ENCODE measurements around the gene NFATC4. TPM values are rescaled to one million over a fixed set of nuclear protein-coding genes. Genes with fewer than 3 reads are reported as not detected.

The NFATC4 gene
- total RNA-seq, 1 experiment from 2014 or later = 7.6 TPM

DNA sequence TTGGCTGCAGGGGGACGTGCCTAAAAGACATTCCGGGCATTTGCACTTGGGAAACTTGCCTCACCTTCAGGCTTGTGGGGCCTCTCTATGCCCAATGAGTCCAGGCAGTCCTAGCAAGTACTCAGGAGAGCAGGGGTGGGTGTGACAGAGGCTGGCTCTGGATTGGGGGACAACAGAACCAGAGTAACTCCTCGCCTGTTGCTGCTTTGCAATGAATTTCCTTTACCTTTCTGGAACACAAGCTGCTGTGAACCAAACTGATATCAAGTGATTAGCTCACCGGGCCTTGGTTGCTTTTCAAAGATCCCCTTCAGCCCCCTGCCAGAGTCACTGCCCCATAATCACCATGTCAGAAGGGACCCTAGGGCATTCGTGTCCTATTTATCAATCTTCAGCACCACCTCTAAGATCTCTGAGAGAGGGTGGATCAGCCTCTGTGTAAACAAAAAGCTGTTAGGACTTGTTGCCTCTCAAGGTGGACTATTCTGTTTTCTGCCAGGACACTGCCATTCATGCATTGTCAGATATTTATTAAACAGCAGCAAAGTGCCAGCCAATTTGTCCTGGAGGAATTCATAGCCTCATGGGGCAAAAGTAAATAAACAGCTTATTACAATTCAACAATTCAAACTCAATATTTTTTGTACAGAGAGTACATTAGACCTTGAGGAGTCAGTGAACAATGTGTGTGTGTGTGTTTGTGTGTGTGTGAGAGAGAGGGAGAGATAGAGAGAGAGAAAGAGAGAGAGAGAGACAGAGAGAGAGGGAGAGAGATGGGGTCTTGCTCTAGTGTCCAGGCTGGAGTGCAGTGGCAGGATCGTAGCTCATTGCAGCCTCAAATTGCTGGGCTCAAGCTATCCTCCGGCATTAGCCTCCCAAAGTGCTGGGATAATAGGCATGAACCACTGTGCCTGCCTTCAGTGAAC, 11.3 kb downstream of the NFATC4 start:
- no peaks in the 10 kb centered on the region for H4K20me1 ChIP-seq (ENCODE audit: insufficient read depth)
- H3K4me2 ChIP-seq (ENCODE audit: low read length) = no peak overlapping the region
- ATAC-seq (no peak), DNase-seq (ENCODE audit: low read depth, low spot score) (no peak)
- H3K27me3 ChIP-seq (ENCODE audit: insufficient read depth, low read length) = no peaks in the 10 kb centered on the region
- ChIA-PET POLR2A (no interaction called here), CTCF (interaction anchor here (2.4 kb wide), 1 partner anchor 13 kb away, joined by 7 read pairs; no protein-coding TSS in a partner anchor), RAD21 (ENCODE audit: low non-redundant PET in 1 of 2, low total read pairs in 2 of 2, uncharacterized antibody in 2 of 2, unreplicated experiment in 2 of 2) (no interaction called here)
- intact Hi-C loops (cut with micrococcal nuclease) = no loop called here
- no peak overlapping the region for H2AFZ ChIP-seq (ENCODE audit: low read depth, low read length, poor library complexity, severe bottlenecking)
- H3K27ac ChIP-seq (ENCODE audit: low read depth, low read length) = no peak overlapping the region
- no TSS peak for BruUV-seq (replicated peaks)
- no peaks in the 10 kb centered on the region for H3K36me3 ChIP-seq (ENCODE audit: control insufficient read depth in 1 of 2, insufficient read depth in 2 of 2, low read length in 2 of 2)
- H3K4me3 ChIP-seq (replicated peaks in 1 of 2; ENCODE audit: low read depth in 1 of 2, low read length in 2 of 2) = no peak overlapping the region
- H3K79me2 ChIP-seq (ENCODE audit: insufficient read depth, low read length) = no peaks in the 10 kb centered on the region
- no peak overlapping the region for H3K9ac ChIP-seq (ENCODE audit: low read length)
- no peak for TF ChIP-seq ZFX (IDR thresholded peaks at IDR 0.05)
- TF ChIP-seq, protein P1, sequence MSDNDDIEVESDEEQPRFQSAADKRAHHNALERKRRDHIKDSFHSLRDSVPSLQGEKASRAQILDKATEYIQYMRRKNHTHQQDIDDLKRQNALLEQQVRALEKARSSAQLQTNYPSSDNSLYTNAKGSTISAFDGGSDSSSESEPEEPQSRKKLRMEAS (IDR thresholded peaks at IDR 0.05) = no peak
- no peak for TF ChIP-seq SIN3A (IDR thresholded peaks at IDR 0.05; ENCODE audit: low read depth)
- TF ChIP-seq, protein P2, sequence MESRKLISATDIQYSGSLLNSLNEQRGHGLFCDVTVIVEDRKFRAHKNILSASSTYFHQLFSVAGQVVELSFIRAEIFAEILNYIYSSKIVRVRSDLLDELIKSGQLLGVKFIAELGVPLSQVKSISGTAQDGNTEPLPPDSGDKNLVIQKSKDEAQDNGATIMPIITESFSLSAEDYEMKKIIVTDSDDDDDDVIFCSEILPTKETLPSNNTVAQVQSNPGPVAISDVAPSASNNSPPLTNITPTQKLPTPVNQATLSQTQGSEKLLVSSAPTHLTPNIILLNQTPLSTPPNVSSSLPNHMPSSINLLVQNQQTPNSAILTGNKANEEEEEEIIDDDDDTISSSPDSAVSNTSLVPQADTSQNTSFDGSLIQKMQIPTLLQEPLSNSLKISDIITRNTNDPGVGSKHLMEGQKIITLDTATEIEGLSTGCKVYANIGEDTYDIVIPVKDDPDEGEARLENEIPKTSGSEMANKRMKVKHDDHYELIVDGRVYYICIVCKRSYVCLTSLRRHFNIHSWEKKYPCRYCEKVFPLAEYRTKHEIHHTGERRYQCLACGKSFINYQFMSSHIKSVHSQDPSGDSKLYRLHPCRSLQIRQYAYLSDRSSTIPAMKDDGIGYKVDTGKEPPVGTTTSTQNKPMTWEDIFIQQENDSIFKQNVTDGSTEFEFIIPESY (IDR thresholded peaks at IDR 0.05; ENCODE audit: extremely low read depth, insufficient replicate concordance, low read length) = no peak
- TF ChIP-seq SRF (IDR thresholded peaks at IDR 0.05; ENCODE audit: low read depth) = no peak
- no peak for TF ChIP-seq SP1 (IDR thresholded peaks at IDR 0.05; ENCODE audit: low read depth)
- TF ChIP-seq ZNF274 (IDR thresholded peaks at IDR 0.05; ENCODE audit: low read depth, low read length) = no peak
- no peaks in the 10 kb centered on the region for H3K9me2 ChIP-seq (ENCODE audit: insufficient read depth)
- H3K9me3 ChIP-seq (ENCODE audit: control insufficient read depth in 1 of 2, insufficient read depth in 1 of 2, low read depth in 1 of 2, low read length in 2 of 2) = no peaks in the 10 kb centered on the region
- H3K4me1 ChIP-seq (ENCODE audit: control insufficient read depth in 1 of 2, insufficient read depth in 2 of 2, low read length in 2 of 2) = peaks cover 0 to 6% of the 10 kb centered on the region in 2 experiments; a peak in 1 of 4 replicates
